Measurements from ENCODE around the gene BBOX1.

- TF ChIP-seq CTCF (IDR thresholded peaks at IDR 0.05), result no peak
- no peak for TF ChIP-seq EP300 (IDR thresholded peaks at IDR 0.05)
These were observed 59.9 kb downstream of the BBOX1 start for GRCh38 chr11:27100534-27100933.

All from suprapubic skin (tissue), 3 donors.